IPS-15b (cell line): ENCODE data around the gene CLEC4M.
"Not testable (repeated sequence)": the region's sequence is repeated elsewhere in the genome, so short reads cannot be mapped to it uniquely, and the experiment has no call there.

Experiments used
- H3K27me3 ChIP-seq: one replicate; pipeline ENCODE4 v1.6.1; 2013; ENCODE audit warnings: low read length; ENCODE audit not compliant: control insufficient read depth, insufficient read depth
- H3K36me3 ChIP-seq: one replicate; pipeline ENCODE4 v1.6.1; 2013; ENCODE audit warnings: low read length; ENCODE audit not compliant: control insufficient read depth, insufficient read depth
- H3K4me1 ChIP-seq: one replicate; pipeline ENCODE4 v1.6.1; 2013; ENCODE audit warnings: mild to moderate bottlenecking, low read length; ENCODE audit not compliant: control insufficient read depth, insufficient read depth
- H3K4me3 ChIP-seq: one replicate; pipeline ENCODE4 v1.5.1; 2013; ENCODE audit warnings: low read depth, low read length
- H3K9ac ChIP-seq: one replicate; pipeline ENCODE4 v1.6.1; 2013; ENCODE audit warnings: low read depth, mild to moderate bottlenecking, low read length
- H3K9me3 ChIP-seq: one replicate; pipeline ENCODE4 v1.6.1; 2013; ENCODE audit warnings: mild to moderate bottlenecking, low read length; ENCODE audit not compliant: control insufficient read depth, insufficient read depth

The CLEC4M gene

DNA sequence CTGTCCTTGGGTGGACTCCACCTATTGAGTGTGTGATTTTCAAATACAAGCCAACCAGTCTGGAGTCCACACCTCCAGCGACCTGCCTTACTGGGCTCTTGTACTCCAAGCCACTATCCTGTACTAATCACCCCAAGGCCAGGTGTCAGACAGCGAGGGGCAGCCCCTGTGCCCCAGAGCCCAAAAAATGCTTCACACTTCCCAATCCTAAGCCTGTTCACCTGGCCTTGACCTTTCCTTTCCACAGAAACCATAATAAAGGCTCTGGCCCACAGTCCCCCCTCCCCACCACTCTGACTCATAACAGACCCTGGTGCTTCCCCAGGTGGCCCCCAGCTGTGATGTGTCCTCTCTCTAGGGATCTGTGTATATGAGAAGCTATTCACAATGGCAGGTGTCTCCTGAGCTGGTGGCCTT is 19.6 kb upstream of the CLEC4M start:
- Histone ChIP-seq H3K9me3 (no peaks in the 10 kb centered on the region), H3K36me3 (no peaks in the 10 kb centered on the region), H3K4me1 (peaks cover 7% of the 10 kb centered on the region), H3K27me3 (peaks cover 2% of the 10 kb centered on the region), H3K4me3 (no peak overlapping the region), H3K9ac (no peak overlapping the region)

DNA sequence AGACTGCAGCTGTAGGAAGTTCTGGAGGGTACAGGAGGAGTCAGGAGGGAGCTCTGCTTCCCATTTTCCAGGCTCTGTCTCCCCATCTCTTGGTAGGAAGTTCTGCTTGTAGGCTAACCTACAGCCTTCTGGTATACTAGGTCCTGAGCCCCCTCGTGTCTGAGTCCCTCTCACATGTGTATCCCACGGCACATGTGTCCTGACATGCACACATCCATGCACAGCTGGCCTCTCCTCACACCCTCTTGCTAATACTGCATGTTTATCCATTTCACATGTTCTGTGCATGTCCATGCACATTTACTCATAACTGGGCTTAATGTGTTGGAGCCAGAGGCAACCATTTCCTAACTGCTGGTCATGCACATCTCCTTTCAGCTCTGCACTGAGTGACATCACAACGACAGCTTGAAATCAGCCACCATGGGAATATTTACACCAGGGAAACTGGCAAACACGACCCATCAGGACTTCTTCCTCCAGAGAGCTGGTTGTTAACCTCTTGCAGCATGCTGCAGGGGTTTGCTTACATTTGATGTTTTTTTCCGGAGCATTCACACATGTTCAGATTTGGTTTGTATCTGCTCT is 18.8 kb upstream of the CLEC4M start:
- H3K9me3 ChIP-seq: no peaks in the 10 kb centered on the region
- H3K36me3 ChIP-seq: no peaks in the 10 kb centered on the region
- no peak overlapping the region for H3K9ac ChIP-seq
- H3K4me1 ChIP-seq: peaks cover 8% of the 10 kb centered on the region
- peaks cover 2% of the 10 kb centered on the region for H3K27me3 ChIP-seq
- no peak overlapping the region for H3K4me3 ChIP-seq

DNA sequence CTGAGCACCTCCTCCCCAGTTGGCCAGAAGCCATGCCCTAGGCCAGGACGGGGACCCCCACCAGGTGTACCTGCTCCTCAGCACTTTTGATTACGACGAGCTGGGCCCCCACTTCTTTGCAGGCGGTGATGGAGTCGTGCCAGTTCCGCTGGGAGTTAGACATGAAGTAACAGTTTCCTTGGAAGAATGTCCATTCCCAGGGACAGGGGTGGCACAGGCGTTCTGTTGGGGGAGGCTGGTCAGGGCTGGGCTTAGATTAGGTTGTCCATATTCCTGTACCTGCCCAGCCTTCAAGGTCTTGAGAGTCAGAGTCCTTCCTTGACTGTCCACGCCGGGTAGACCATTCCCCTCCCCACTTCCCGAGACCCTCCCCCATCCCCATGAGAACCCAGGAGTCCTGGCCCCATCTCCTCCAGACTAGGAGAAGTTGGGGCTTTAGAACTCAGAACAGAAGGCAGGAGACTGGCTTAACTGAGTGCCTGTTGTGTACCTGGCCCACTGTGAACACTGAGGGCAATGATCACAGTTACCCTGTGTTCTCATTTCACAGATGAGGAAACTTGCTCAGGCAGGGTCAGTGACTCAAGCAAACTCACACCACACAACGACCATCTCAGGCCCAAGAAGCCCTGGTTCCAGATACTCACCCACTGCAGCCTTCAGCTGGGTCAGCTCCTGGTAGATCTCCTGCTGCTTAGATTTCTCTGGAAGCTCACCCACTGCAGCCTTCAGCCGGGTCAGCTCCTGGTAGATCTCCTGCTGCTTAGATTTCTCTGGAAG is 18.0 kb upstream of the CLEC4M start:
- H3K27me3 ChIP-seq: peaks cover 2% of the 10 kb centered on the region

DNA sequence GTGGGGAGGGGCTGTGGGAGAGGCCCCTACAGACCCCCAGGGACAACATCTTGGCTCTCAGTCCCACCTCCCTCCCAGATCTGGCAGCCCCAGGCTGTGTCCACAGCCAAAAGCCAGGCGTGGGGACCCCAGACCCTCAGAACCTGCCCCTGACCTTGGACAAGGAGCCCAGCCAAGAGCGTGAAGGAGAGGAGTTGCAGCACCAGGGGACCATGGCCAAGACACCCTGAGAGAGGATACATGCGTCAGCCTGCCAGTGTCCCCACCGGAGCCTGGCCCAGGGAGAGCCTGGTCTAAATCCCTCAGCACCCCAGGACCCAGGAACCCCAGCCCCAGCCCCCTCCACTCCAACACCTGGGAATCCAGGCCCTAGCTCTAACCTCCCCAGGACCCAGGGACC is 16.7 kb upstream of the CLEC4M start:
- not testable (repeated sequence) for H3K36me3 ChIP-seq, H3K9me3 ChIP-seq, H3K9ac ChIP-seq, H3K4me3 ChIP-seq, H3K4me1 ChIP-seq, H3K27me3 ChIP-seq

More for the DNA sequence above, 18.0 kb upstream of the CLEC4M start:
- Histone ChIP-seq H3K9me3 (no peaks in the 10 kb centered on the region), H3K9ac (no peak overlapping the region), H3K36me3 (no peaks in the 10 kb centered on the region), H3K4me1 (peaks cover 8% of the 10 kb centered on the region), H3K4me3 (no peak overlapping the region)

DNA sequence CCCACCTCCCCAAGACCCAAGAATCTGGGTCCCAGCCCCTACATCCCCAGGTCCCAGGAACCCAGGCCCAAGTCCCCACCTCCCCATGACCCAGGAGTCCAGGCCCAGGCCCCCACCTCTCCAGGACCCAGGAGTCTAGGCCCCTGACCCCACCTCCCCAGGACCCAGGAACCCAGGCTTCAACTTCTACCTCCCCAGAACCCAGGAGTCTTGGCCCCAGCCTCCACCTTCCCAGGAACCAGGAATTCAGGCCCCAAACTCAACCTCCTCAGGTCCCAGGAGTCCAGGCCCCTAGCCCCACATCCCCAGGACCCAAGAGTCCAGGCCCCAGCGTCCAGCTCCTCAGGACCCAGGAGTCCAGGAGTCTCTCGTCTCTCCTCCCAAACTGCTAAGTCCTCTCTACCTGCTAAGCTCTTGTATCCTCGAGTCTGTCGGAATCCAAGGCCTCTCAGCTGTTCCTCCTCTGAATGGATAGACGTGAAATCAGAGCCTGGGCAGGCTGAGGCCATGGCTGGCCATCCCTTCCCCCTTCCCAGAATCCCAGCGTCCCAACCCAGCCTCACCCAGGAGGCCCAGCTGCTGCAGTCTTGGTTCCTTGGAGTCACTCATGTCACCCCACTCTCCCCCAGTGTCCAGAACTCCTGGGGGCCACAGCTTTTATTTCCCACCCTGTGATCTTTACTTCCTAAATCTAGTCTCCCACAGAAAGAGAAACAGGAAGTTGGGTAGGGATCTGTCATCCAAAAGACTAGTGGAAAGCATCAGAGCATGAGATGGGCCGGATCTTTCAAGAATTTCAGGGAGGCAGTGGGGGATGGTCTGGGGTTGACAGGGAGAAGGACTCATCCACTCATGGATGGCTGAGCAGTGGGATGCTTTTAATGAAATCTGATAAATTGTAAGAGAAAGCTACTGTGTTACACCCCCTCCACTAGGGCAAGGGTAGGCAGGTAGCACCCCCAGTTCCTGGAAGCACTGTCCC is 15.8 kb upstream of the CLEC4M start, which contains the start of gene CD209:
TSS of gene CD209 (minus strand) at position 632 of the 982 bp plus-strand sequence. CDS start at position 609, 23 bp downstream.
- Histone ChIP-seq H3K9ac (no peak within 1 kb of the TSS), H3K4me1 (peaks cover 8% of the 10 kb centered on the region), H3K4me3 (no peak within 1 kb of the TSS), H3K9me3 (no peaks in the 10 kb centered on the region), H3K27me3 (no peaks in the 10 kb centered on the region), H3K36me3 (no peaks in the 10 kb centered on the region)

DNA sequence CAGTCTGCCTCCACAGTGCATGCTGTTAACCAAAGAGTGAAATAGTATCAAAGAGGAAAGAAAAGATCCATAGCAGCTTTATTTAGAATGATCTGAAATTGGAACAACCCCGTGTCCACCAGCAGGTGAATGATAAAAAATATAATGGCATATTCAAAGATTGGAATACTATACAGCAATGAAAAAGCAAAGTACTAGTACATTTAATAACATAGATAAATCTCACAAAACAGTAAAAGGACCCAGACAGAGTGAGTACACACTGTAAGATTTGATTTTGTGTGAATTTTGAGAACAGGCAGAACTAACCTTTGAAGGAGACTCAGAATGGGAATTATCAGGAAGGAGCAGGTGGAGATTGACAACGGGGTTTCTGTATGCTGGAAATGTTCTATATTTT is 14.9 kb upstream of the CLEC4M start:
- no peak overlapping the region for H3K9ac ChIP-seq
- H3K9me3 ChIP-seq: no peaks in the 10 kb centered on the region
- no peaks in the 10 kb centered on the region for H3K27me3 ChIP-seq
- H3K36me3 ChIP-seq: no peaks in the 10 kb centered on the region
- peaks cover 8% of the 10 kb centered on the region for H3K4me1 ChIP-seq
- no peak overlapping the region for H3K4me3 ChIP-seq

DNA sequence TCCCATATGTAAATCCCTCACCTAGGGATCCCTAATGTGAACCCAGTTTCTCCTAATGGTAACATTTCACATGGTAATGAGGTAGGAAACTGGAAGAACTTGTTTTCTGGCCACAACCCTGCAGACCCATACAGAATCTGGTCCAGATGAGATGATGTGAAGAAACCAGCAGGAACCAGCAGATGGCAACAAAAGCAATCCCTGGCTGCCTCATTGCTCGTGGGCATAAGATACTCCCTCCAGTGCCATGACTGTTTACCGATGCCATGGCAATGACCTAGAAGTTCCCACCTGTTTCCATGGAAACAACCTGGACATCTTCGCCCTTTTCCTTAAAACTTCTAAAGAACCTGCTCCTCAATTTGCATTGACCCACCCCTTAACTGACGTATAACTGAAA is 14.3 kb upstream of the CLEC4M start:
- no peaks in the 10 kb centered on the region for H3K27me3 ChIP-seq
- no peak overlapping the region for H3K4me3 ChIP-seq
- H3K9me3 ChIP-seq: no peaks in the 10 kb centered on the region
- peaks cover 8% of the 10 kb centered on the region for H3K4me1 ChIP-seq
- H3K9ac ChIP-seq: no peak overlapping the region
- no peaks in the 10 kb centered on the region for H3K36me3 ChIP-seq

DNA sequence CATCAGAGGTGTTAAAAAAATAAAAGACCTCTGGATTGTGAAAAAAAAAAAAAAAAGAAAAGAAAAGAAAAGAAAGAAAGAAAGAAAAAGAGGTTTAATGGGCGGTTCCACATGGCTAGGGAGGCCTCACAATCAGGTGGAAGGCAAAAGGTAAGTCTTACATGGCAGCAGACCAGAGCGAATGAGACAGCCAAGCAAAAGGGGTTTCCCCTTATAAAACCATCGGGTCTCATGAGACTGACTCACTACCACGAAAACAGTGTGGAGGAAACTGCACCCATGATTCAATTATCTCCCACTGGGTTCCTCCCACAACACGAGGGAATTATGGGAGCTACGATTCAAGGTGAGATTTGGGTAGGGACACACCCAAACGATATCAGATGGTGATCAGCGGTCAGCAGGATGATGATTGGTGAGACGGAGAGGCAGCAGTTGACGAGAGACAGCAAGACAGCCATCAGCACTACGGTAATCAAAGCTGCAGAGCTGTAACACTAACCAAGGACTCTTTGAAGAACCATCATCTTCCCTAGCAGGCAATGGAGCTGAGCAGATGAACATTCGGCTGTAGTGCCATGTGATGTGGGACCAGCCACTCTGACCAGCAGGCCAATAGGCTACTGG is 11.8 kb upstream of the CLEC4M start:
- Histone ChIP-seq H3K27me3 (no peaks in the 10 kb centered on the region), H3K4me1 (peaks cover 8% of the 10 kb centered on the region), H3K4me3 (no peak overlapping the region), H3K36me3 (no peaks in the 10 kb centered on the region), H3K9ac (no peak overlapping the region), H3K9me3 (no peaks in the 10 kb centered on the region)

DNA sequence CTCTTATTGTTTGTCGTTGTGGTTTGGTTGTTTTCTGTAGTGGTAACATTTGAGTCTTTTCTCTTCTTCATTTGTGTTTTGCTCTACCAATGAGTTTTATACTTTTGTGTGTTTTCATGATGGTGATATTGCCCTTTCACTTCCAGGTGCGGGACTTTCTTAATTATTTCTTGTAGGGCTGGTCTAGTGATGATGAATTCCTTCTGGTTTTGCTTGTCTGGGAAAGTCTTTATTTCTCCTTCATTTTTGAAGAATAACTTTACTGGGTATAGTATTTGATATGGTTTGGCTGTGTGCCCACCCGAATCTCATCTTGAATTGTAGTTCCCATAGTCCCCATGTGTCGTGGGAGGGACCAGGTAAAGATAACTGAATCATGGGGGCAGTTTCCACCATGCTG is 6.8 kb upstream of the CLEC4M start:
- no peaks in the 10 kb centered on the region for H3K27me3 ChIP-seq
- H3K9me3 ChIP-seq: peaks cover 8% of the 10 kb centered on the region
- H3K36me3 ChIP-seq: no peaks in the 10 kb centered on the region
- no peaks in the 10 kb centered on the region for H3K4me1 ChIP-seq
- no peak overlapping the region for H3K4me3 ChIP-seq
- H3K9ac ChIP-seq: no peak overlapping the region

DNA sequence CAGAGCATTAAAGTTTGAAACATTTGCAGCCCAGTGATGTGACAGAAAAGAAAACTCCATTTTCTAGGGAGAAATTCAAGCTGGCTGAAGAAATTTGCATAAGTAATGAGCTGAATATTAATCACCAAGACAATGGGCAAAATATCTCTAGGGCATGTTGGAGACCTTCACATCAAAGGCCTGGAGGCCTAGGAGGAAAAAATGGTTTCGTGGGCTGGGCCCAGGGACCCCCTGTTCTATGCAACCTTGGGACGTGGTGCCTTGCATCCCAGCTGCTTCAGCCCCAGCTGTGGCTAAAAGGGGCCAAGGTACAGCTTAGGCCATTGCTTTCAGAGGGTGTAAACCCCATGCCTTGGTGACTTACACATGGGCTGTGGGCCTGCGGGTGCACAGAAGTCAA is 5.7 kb upstream of the CLEC4M start:
- H3K9ac ChIP-seq: no peak overlapping the region
- H3K36me3 ChIP-seq: no peaks in the 10 kb centered on the region
- no peaks in the 10 kb centered on the region for H3K4me1 ChIP-seq
- no peaks in the 10 kb centered on the region for H3K27me3 ChIP-seq
- H3K9me3 ChIP-seq: peaks cover 8% of the 10 kb centered on the region
- H3K4me3 ChIP-seq: no peak overlapping the region

DNA sequence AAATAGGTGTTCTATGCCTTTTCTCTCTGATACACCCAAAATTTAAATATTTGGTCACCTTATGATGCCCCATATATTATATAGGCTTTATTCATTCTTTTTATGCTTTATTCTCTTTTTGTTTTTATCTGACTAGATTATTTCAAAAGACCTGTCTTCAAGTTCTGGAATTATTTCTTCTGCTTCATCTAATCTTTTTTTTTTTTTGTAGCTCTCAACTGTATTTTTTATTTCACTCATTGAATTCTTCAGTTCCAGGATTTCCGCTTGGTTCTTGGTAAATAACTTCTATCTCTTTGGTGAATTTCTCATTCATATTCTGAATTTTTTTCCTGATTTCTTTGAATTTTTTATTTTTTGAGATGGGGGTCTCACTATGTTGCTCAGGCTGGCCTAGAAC is 3.9 kb upstream of the CLEC4M start:
- peaks cover 8% of the 10 kb centered on the region for H3K9me3 ChIP-seq
- no peak overlapping the region for H3K4me3 ChIP-seq
- H3K9ac ChIP-seq: no peak overlapping the region
- no peaks in the 10 kb centered on the region for H3K36me3 ChIP-seq
- H3K4me1 ChIP-seq: no peaks in the 10 kb centered on the region
- no peaks in the 10 kb centered on the region for H3K27me3 ChIP-seq
